HepG2 (cell line): Measurements from ENCODE around the gene ZBTB46. TPM values are rescaled to one million over a fixed set of nuclear protein-coding genes. Genes with fewer than 3 reads are reported as not detected.

ENCODE experiments used
- ATAC-seq: fragments of 200-7000 bp; cut with Tn5 transposase; 3 replicates; pipeline ENCODE4 v1.9.1; 2020; ENCODE audit warnings: mild to moderate bottlenecking, moderate library complexity
- BruUV-seq: library from RNA; stranded (reverse); fragments of 400-500 nt; replicated peaks from 2 replicates; lab custom pipeline; 2021; lab: Mats Ljungman, UMichigan
- CTCF ChIA-PET: fragments of 300-600 bp; formaldehyde crosslinking; extraction: SDS; loops from one replicate; lab custom pipeline; 2021; ENCODE audit warnings: low total read pairs, inconsistent platforms, low intra/inter-chr PET ratio; lab: Yijun Ruan, JAX
- POLR2A ChIA-PET: fragments of 350-600 bp; sonication (Branson Sonifier 250); formaldehyde crosslinking; loops from one replicate; lab custom pipeline; 2020; ENCODE audit warnings: antibody characterized with exemption, inconsistent platforms; lab: Yijun Ruan, JAX
- DNase-seq: peaks from one replicate; pipeline ENCODE4 v3.0.0-alpha.2; 2015; ENCODE audit warnings: low spot score
- FAIRE-seq: peaks from 3 replicates; lab custom pipeline; 2011; peaks lifted over from hg19 to GRCh38; lab: Jason Lieb, UNC
- H2AFZ ChIP-seq: one replicate; pipeline ENCODE4 v1.6.1; 2011; ENCODE audit warnings: low read length, inconsistent platforms
- H3K27ac ChIP-seq: fragments of 300-600 bp; 3 replicates; pipeline ENCODE4 v1.8.0; 2011; ENCODE audit warnings: mixed run types, mild to moderate bottlenecking, mixed read lengths, low read length, inconsistent platforms; ENCODE audit not compliant: insufficient read depth; ENCODE audit errors: extremely low read length
- H3K27me3 ChIP-seq, 2 experiments: fragments of 200-600 bp in 1 of 2; 2 replicates in 1 of 2; 3 replicates in 1 of 2; pipeline versions ENCODE4 v1.6.0 to v1.8.0; 2011; ENCODE audit warnings: low read length in 2 of 2, mild to moderate bottlenecking in 2 of 2, moderate library complexity in 2 of 2, inconsistent platforms in 1 of 2; ENCODE audit not compliant: insufficient read depth in 2 of 2, control insufficient read depth in 1 of 2
- H3K36me3 ChIP-seq, 2 experiments: fragments of 200-600 bp in 1 of 2; replicated peaks in 1 of 2; 2 replicates in 1 of 2; 3 replicates in 1 of 2; pipeline versions ENCODE4 v1.5.1 to v1.8.0; 2011; ENCODE audit warnings: low read length in 2 of 2, inconsistent platforms in 1 of 2; ENCODE audit not compliant: insufficient read depth in 2 of 2, control insufficient read depth in 1 of 2
- H3K4me1 ChIP-seq: 2 replicates; pipeline ENCODE4 v1.5.1; 2012; ENCODE audit warnings: low read length, inconsistent platforms; ENCODE audit not compliant: insufficient read depth
- H3K4me2 ChIP-seq: 2 replicates; pipeline ENCODE4 v1.6.0; 2011; ENCODE audit warnings: low read depth, low read length, inconsistent platforms
- H3K4me3 ChIP-seq, 3 experiments: fragments of 200-600 bp in 1 of 3; sonication (generic), shearing (Covaris generic) in 1 of 3; replicated peaks in 1 of 3; 2 replicates each; pipeline ENCODE4 v1.5.1; 2011 to 2016; ENCODE audit warnings: low read length in 3 of 3, inconsistent platforms in 2 of 3, low read depth in 2 of 3, mild to moderate bottlenecking in 2 of 3, control low read depth in 1 of 3, mixed read lengths in 1 of 3; ENCODE audit not compliant: insufficient read depth in 1 of 3
- H3K79me2 ChIP-seq: one replicate; pipeline ENCODE4 v1.6.1; 2011; ENCODE audit warnings: low read length, inconsistent platforms; ENCODE audit not compliant: insufficient read depth
- H3K9ac ChIP-seq: 2 replicates; pipeline ENCODE4 v1.6.0; 2011; ENCODE audit warnings: mild to moderate bottlenecking, low read depth, low read length, inconsistent platforms; ENCODE audit not compliant: insufficient read depth
- H3K9me3 ChIP-seq: 2 replicates; pipeline ENCODE4 v1.5.1; 2012; ENCODE audit warnings: mild to moderate bottlenecking, low read length
- H4K20me1 ChIP-seq: 2 replicates; pipeline ENCODE4 v1.6.0; 2011; ENCODE audit warnings: inconsistent platforms, mild to moderate bottlenecking, low read length, moderate library complexity; ENCODE audit not compliant: insufficient read depth
- AKAP8 ChIP-seq: sonication (generic); formaldehyde crosslinking; IDR thresholded peaks from 2 replicates; pipeline ENCODE4 v1.5.1; 2020; ENCODE audit warnings: mild to moderate bottlenecking, missing genetic modification reagents
- CENPX ChIP-seq: sonication (generic); formaldehyde crosslinking; IDR thresholded peaks from 2 replicates; pipeline ENCODE4 v1.9.0; 2021; ENCODE audit warnings: mild to moderate bottlenecking, missing genetic modification reagents, moderate library complexity
- CSRNP2 ChIP-seq: sonication (generic); formaldehyde crosslinking; conservative IDR thresholded peaks from 2 replicates; pipeline ENCODE4 v1.8.0; 2022; ENCODE audit warnings: low read depth, missing genetic modification reagents
- FLYWCH1 ChIP-seq: sonication (generic); formaldehyde crosslinking; IDR thresholded peaks from 2 replicates; pipeline ENCODE4 v1.8.1; 2023; ENCODE audit warnings: mild to moderate bottlenecking, missing genetic modification reagents
- GPN1 ChIP-seq: sonication (generic); formaldehyde crosslinking; IDR thresholded peaks from 2 replicates; pipeline ENCODE4 v1.5.1; 2020; ENCODE audit warnings: missing genetic modification reagents, borderline replicate concordance
- HNRNPH1 ChIP-seq: fragments of 200-400 bp; formaldehyde crosslinking; optimal IDR thresholded peaks from 2 replicates; pipeline ENCODE3; 2017; ENCODE audit warnings: mild to moderate bottlenecking, low read depth, low read length
- HNRNPK ChIP-seq: fragments of 200-400 bp; formaldehyde crosslinking; IDR thresholded peaks from 2 replicates; pipeline ENCODE4 v1.6.1; 2018; ENCODE audit warnings: low read length, low read depth, moderate library complexity, mild to moderate bottlenecking; ENCODE audit not compliant: poor library complexity, severe bottlenecking
- HNRNPLL ChIP-seq: fragments of 200-400 bp; formaldehyde crosslinking; IDR thresholded peaks from 2 replicates; pipeline ENCODE4 v1.6.1; 2017; ENCODE audit warnings: mild to moderate bottlenecking, low read depth, low read length; ENCODE audit not compliant: poor library complexity, severe bottlenecking
- KDM2A ChIP-seq: sonication (generic); formaldehyde crosslinking; IDR thresholded peaks from 2 replicates; pipeline ENCODE4 v1.4.0; 2020; ENCODE audit warnings: low read depth, missing genetic modification reagents, borderline replicate concordance
- MXD1 ChIP-seq: sonication (generic); formaldehyde crosslinking; IDR thresholded peaks from 2 replicates; pipeline ENCODE4 v1.4.0; 2020; ENCODE audit warnings: mild to moderate bottlenecking, missing genetic modification reagents
- NRL ChIP-seq: sonication (generic); formaldehyde crosslinking; IDR thresholded peaks from 2 replicates; pipeline ENCODE4 v1.5.0; 2020; ENCODE audit warnings: missing genetic modification reagents, mild to moderate bottlenecking, moderate library complexity, borderline replicate concordance
- PHF5A ChIP-seq: IDR thresholded peaks from one replicate; pipeline ENCODE4 v1.6.1; 2018; ENCODE audit warnings: low read depth, missing genetic modification reagents; ENCODE audit not compliant: unreplicated experiment
- PHF8 ChIP-seq: sonication (generic); formaldehyde crosslinking; IDR thresholded peaks from 2 replicates; pipeline ENCODE4 v1.5.0; 2020; ENCODE audit warnings: missing genetic modification reagents
- POLR2AphosphoS5 ChIP-seq: IDR thresholded peaks from 2 replicates; pipeline ENCODE4 v1.6.1; 2012; ENCODE audit warnings: low read depth, low read length
- POLR2G ChIP-seq: fragments of 200-400 bp; formaldehyde crosslinking; IDR thresholded peaks from 2 replicates; pipeline ENCODE4 v1.6.1; 2018; ENCODE audit warnings: mild to moderate bottlenecking, low read depth, low read length, moderate library complexity
- RBFOX2 ChIP-seq: fragments of 200-400 bp; formaldehyde crosslinking; IDR thresholded peaks from 2 replicates; pipeline ENCODE4 v1.6.1; 2017; ENCODE audit warnings: low read depth, mild to moderate bottlenecking, low read length
- U2AF1 ChIP-seq: fragments of 200-400 bp; formaldehyde crosslinking; optimal IDR thresholded peaks from 2 replicates; pipeline ENCODE3; 2017; ENCODE audit warnings: mild to moderate bottlenecking, low read depth, low read length
- ZBTB7A ChIP-seq: sonication (generic); formaldehyde crosslinking; IDR thresholded peaks from 2 replicates; pipeline ENCODE4 v1.8.0; 2022; ENCODE audit warnings: mild to moderate bottlenecking, missing genetic modification reagents
- ZNF766 ChIP-seq: sonication (generic); formaldehyde crosslinking; IDR thresholded peaks from 2 replicates; pipeline ENCODE4 v1.5.0; 2020; ENCODE audit warnings: missing genetic modification reagents, borderline replicate concordance
- ZNF800 ChIP-seq: sonication (generic); formaldehyde crosslinking; IDR thresholded peaks from 2 replicates; pipeline ENCODE4 v1.4.0; 2020; ENCODE audit warnings: missing genetic modification reagents
- WGBS: methylation state at CpG from one replicate; pipeline ENCODE4 v1.1.6; 2017; ENCODE audit warnings: low lambda C conversion rate; 5-methylcytosine and 5-hydroxymethylcytosine counted together
- in situ Hi-C: cut with HindIII; loops from 2 replicates; pipeline ENCODE4 v1.10.0; 2017; ENCODE audit warnings: low pct_unique_long_range_greater_than_20kb; ENCODE audit not compliant: extremely low pct_ligation_motif_present
- intact Hi-C: fragments of 100-400 bp; cut with micrococcal nuclease; formaldehyde crosslinking; loops from one replicate; pipeline ENCODE4 v1.10.0; 2022; ENCODE audit not compliant: unreplicated experiment
- polyA plus RNA-seq, 8 experiments: library from polyadenylated mRNA; depleted of rRNA in 3 of 8; stranded (reverse) in 7 of 8; unstranded in 1 of 8; fragments of >200 nt; fragmentation: Illumina TruSeq in 4 of 8; extraction: Trizol in 4 of 8; gene quantifications; 2 replicates each; pipeline versions ENCODE4 v1.2.1 to v1.2.3, GENCODE V29; 2011 to 2016; ENCODE audit warnings: low read depth in 4 of 8, missing spikeins in 1 of 8, mixed read lengths in 1 of 8; ENCODE audit not compliant: insufficient read depth in 1 of 8
- total RNA-seq, 5 experiments: library from RNA; depleted of rRNA; stranded (reverse); fragments of >200 nt; fragmentation: Illumina TruSeq; extraction: Trizol; gene quantifications; 2 replicates each; pipeline ENCODE4 v1.2.3, GENCODE V29; 2016; ENCODE audit warnings: low read depth in 1 of 5

The ZBTB46 gene
- total and polyA plus RNA-seq, 2 of the 13 experiments (the other 11 are each of a cell fraction or from before 2014, with no cell fraction given) = 1.6 to 13.5 TPM

- Histone ChIP-seq H3K4me3 (no peak overlapping the region), H3K9ac (no peak overlapping the region), H3K9me3 (no peaks in the 10 kb centered on the region), H4K20me1 (peaks cover 4% of the 10 kb centered on the region; the same call in 1 of the 2 replicates), H3K27ac (no peak overlapping the region), H3K4me1 (peaks cover 21% of the 10 kb centered on the region), H3K27me3 (no peaks in the 10 kb centered on the region), H3K79me2 (no peaks in the 10 kb centered on the region), H3K36me3 (peaks cover 2 to 6% of the 10 kb centered on the region in 2 experiments; a peak in 4 of 5 replicates), H3K4me2 (no peak overlapping the region), H2AFZ (no peak overlapping the region)
- WGBS = 86% methylated on average over 13 of the region's 19 CpGs
- FAIRE-seq (no peak), ATAC-seq (no peak), DNase-seq (no peak)
- ChIA-PET POLR2A (interaction anchor here (0.7 to 2.0 kb wide), 3 partner anchors 9 to 42 kb away, joined by 3 to 11 read pairs (median 4); partner anchors contain the start of genes ARFRP1 and ZGPAT), CTCF (no interaction called here)
- BruUV-seq = no TSS peak
- in situ Hi-C loops = no loop called here
- intact Hi-C loops = no loop called here
- no peak for TF ChIP-seq PHF8 (CRISPR knock-in tag)
- 0 out of 2 replicates have a peak, but pooled peaks have one; percentile 6 for TF ChIP-seq POLR2AphosphoS5
- TF ChIP-seq ZNF800 (CRISPR knock-in tag) = no peak
- peak; percentile 3 for TF ChIP-seq HNRNPLL
- peak; percentile 16 for TF ChIP-seq AKAP8
- TF ChIP-seq RBFOX2 = peak; percentile 53
- TF ChIP-seq U2AF1 = peak; percentile 27
- TF ChIP-seq MXD1 (CRISPR knock-in tag) = 0 out of 2 replicates have a peak, but pooled peaks have one; percentile 2
- TF ChIP-seq POLR2G = peak; percentile 15; the same call in 1 of the 2 replicates
- TF ChIP-seq NRL = 0 out of 2 replicates have a peak, but pooled peaks have one; percentile 20
- no peak for TF ChIP-seq FLYWCH1 (CRISPR knock-in tag)
- no peak for TF ChIP-seq CENPX (CRISPR knock-in tag)
- no peak for TF ChIP-seq ZBTB7A (CRISPR knock-in tag)
- no peak for TF ChIP-seq CSRNP2
- TF ChIP-seq HNRNPH1 = peak; percentile 1
- TF ChIP-seq ZNF766 (CRISPR knock-in tag) = 0 out of 2 replicates have a peak, but pooled peaks have one; percentile 29
- no peak for TF ChIP-seq PHF5A
- TF ChIP-seq GPN1 (CRISPR knock-in tag) = no peak
- TF ChIP-seq HNRNPK = peak; percentile 18
- TF ChIP-seq KDM2A (CRISPR knock-in tag) = peak; percentile 30; the same call in 1 of the 2 replicates
These were observed 132.2 kb downstream of the ZBTB46 start for GRCh38 chr20:63698739-63699465.
